ENCODE data around the gene HEYL.

DNA sequence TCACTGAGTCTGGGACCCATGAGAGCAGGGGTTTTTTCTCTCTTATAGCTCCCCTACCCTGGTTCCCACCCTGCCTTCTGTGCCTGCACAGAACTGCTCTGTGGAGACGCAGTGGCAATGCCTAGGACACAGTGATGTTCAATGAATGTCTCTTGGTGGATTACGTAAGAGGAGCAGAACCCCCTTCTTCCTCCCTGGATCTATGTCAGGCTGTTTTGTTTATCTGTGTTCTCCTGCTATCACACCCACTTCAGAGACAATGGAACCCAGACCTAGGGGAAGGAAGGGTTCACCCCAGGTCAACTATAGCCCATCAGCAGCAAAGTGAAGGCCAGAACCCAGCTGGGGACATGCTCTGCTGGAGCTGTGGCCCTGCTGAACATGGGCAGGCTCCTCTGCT lies 49.8 kb upstream of the HEYL start:
- TF ChIP-seq CTCF (IDR thresholded peaks at IDR 0.05; ENCODE audit: low read depth, low read length) (no peak), POLR2A (IDR thresholded peaks at IDR 0.05; ENCODE audit: extremely low read depth, insufficient read length) (no peak)

All from NB4 (cell line).